ENCODE results near the gene ZNF345.

DNA sequence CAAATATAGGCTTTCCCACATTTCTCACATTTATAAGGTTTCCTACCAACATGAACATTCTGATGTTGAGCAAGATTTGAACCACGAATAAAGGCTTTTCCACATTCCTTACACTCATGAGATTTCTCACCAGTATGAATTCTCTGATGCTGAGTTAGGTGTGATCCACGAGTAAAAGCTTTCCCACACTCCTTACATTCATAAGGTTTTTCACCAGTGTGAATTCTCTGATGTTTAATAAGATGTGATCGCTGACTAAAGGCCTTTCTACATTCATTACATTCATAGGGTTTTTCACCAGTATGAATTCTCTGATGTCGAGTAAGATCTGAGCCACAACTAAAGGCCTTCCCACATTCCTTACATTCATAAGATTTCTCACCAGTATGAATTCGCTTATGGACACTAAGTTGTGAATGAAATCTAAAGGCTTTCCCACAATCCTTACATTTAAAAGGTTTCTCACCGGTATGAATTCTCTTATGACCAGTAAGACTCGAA, 31.5 kb upstream of the ZNF345 start:
- TF ChIP-seq HDGF (IDR thresholded peaks at IDR 0.05) (no peak), JUND (IDR thresholded peaks at IDR 0.05; ENCODE audit: low read depth, low read length) (no peak), YY1 (IDR thresholded peaks at IDR 0.05; ENCODE audit: low read depth, low read length) (no peak), ASH2L (IDR thresholded peaks at IDR 0.05; ENCODE audit: borderline replicate concordance, low read depth) (no peak), POLR2AphosphoS5 (IDR thresholded peaks at IDR 0.05; ENCODE audit: low read length) (no peak), CREB1 (IDR thresholded peaks at IDR 0.05; ENCODE audit: low read depth) (no peak), FOXK2 (IDR thresholded peaks at IDR 0.05) (no peak)
- TF ChIP-seq, protein P1, sequence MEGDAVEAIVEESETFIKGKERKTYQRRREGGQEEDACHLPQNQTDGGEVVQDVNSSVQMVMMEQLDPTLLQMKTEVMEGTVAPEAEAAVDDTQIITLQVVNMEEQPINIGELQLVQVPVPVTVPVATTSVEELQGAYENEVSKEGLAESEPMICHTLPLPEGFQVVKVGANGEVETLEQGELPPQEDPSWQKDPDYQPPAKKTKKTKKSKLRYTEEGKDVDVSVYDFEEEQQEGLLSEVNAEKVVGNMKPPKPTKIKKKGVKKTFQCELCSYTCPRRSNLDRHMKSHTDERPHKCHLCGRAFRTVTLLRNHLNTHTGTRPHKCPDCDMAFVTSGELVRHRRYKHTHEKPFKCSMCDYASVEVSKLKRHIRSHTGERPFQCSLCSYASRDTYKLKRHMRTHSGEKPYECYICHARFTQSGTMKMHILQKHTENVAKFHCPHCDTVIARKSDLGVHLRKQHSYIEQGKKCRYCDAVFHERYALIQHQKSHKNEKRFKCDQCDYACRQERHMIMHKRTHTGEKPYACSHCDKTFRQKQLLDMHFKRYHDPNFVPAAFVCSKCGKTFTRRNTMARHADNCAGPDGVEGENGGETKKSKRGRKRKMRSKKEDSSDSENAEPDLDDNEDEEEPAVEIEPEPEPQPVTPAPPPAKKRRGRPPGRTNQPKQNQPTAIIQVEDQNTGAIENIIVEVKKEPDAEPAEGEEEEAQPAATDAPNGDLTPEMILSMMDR (IDR thresholded peaks at IDR 0.05 in 2 of 3, conservative IDR thresholded peaks at IDR 0.05 in 1 of 3; ENCODE audit: control insufficient read depth in 2 of 3, extremely low read depth in 1 of 3, insufficient read depth in 1 of 3, low read depth in 3 of 3, low read length in 3 of 3) = no peak
- TF ChIP-seq, protein P2, sequence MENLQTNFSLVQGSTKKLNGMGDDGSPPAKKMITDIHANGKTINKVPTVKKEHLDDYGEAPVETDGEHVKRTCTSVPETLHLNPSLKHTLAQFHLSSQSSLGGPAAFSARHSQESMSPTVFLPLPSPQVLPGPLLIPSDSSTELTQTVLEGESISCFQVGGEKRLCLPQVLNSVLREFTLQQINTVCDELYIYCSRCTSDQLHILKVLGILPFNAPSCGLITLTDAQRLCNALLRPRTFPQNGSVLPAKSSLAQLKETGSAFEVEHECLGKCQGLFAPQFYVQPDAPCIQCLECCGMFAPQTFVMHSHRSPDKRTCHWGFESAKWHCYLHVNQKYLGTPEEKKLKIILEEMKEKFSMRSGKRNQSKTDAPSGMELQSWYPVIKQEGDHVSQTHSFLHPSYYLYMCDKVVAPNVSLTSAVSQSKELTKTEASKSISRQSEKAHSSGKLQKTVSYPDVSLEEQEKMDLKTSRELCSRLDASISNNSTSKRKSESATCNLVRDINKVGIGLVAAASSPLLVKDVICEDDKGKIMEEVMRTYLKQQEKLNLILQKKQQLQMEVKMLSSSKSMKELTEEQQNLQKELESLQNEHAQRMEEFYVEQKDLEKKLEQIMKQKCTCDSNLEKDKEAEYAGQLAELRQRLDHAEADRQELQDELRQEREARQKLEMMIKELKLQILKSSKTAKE (IDR thresholded peaks at IDR 0.05; ENCODE audit: low read depth, poor library complexity, severe bottlenecking) = no peak
- TF ChIP-seq, protein P3, sequence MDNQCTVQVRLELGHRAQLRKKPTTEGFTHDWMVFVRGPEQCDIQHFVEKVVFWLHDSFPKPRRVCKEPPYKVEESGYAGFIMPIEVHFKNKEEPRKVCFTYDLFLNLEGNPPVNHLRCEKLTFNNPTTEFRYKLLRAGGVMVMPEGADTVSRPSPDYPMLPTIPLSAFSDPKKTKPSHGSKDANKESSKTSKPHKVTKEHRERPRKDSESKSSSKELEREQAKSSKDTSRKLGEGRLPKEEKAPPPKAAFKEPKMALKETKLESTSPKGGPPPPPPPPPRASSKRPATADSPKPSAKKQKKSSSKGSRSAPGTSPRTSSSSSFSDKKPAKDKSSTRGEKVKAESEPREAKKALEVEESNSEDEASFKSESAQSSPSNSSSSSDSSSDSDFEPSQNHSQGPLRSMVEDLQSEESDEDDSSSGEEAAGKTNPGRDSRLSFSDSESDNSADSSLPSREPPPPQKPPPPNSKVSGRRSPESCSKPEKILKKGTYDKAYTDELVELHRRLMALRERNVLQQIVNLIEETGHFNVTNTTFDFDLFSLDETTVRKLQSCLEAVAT (IDR thresholded peaks at IDR 0.05) = no peak
- TF ChIP-seq, protein P4, sequence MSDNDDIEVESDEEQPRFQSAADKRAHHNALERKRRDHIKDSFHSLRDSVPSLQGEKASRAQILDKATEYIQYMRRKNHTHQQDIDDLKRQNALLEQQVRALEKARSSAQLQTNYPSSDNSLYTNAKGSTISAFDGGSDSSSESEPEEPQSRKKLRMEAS (IDR thresholded peaks at IDR 0.05; ENCODE audit: low read depth, low read length) = no peak
